ENCODE data around the gene CYP17A1.

- TF ChIP-seq CTCF (IDR thresholded peaks at IDR 0.05) (no peak), POLR2A (IDR thresholded peaks at IDR 0.05) (no peak), EP300 (IDR thresholded peaks at IDR 0.05) (no peak), POLR2AphosphoS5 (IDR thresholded peaks at IDR 0.05) (no peak)
Observed at GRCh38 chr10:102827597-102827975, 9.6 kb downstream of the CYP17A1 start.

Data from suprapubic skin (tissue), 4 donors.